K562 (cell line): Measurements from ENCODE around the gene MTG2. TPM values are rescaled to one million over a fixed set of nuclear protein-coding genes. Genes with fewer than 3 reads are reported as not detected.
A peak's percentile ranks its signal among the peaks of the same experiment; 100 is the strongest.

Source experiments
- ADNP ChIP-seq: fragments of 200-800 bp; sonication (Bioruptor generic); IDR thresholded peaks from 2 replicates; pipeline ENCODE4 v1.6.1; 2016; ENCODE audit warnings: missing genetic modification characterization, missing compliant biosample characterization
- ATF1 ChIP-seq, 2 experiments: fragments of 450-650 bp in 1 of 2; IDR thresholded peaks; 2 replicates each; pipeline ENCODE4 v1.6.1; 2016; ENCODE audit warnings: missing compliant biosample characterization in 1 of 2, missing genetic modification characterization in 1 of 2
- CBFA2T3 ChIP-seq: fragments of 450-650 bp; IDR thresholded peaks from 2 replicates; pipeline ENCODE4 v1.6.1; 2017
- CTBP1 ChIP-seq: fragments of 450-650 bp; IDR thresholded peaks from 2 replicates; pipeline ENCODE4 v1.6.1; 2016; ENCODE audit warnings: borderline replicate concordance
- ELF2 ChIP-seq: fragments of 250-450 bp; sonication (Bioruptor Pico); IDR thresholded peaks from 2 replicates; pipeline ENCODE4 v1.5.0; 2021; ENCODE audit warnings: mild to moderate bottlenecking
- ESRRA ChIP-seq: fragments of 450-650 bp; IDR thresholded peaks from 2 replicates; pipeline ENCODE4 v1.6.1; 2014; ENCODE audit warnings: low read depth, mild to moderate bottlenecking, moderate library complexity, borderline replicate concordance
- FOS ChIP-seq: IDR thresholded peaks from 3 replicates; pipeline ENCODE4 v1.6.1; 2011; ENCODE audit not compliant: insufficient read length; ENCODE audit errors: extremely low read depth
- FOSL1 ChIP-seq: fragments of 200-800 bp; sonication (Bioruptor generic); conservative IDR thresholded peaks from 2 replicates; pipeline ENCODE4 v1.6.1; 2016; ENCODE audit warnings: missing genetic modification characterization, missing compliant biosample characterization
- GABPB1 ChIP-seq: sonication (generic); formaldehyde crosslinking; IDR thresholded peaks from 2 replicates; pipeline ENCODE4 v1.8.0; 2022; ENCODE audit warnings: mild to moderate bottlenecking, missing genetic modification reagents
- HNRNPL ChIP-seq: fragments of 200-400 bp; formaldehyde crosslinking; IDR thresholded peaks from 2 replicates; pipeline ENCODE4 v1.6.1; 2017; ENCODE audit warnings: low read depth, mild to moderate bottlenecking, low read length
- KLF13 ChIP-seq: fragments of 450-650 bp; IDR thresholded peaks from 2 replicates; pipeline ENCODE4 v1.6.1; 2016; ENCODE audit warnings: missing genetic modification characterization, low read depth, mild to moderate bottlenecking, missing compliant biosample characterization, moderate library complexity, borderline replicate concordance
- MED1 ChIP-seq: sonication (generic); formaldehyde crosslinking; IDR thresholded peaks from 2 replicates; pipeline ENCODE4 v1.8.1; 2023; ENCODE audit warnings: missing genetic modification reagents, borderline replicate concordance
- NFRKB ChIP-seq: fragments of 450-650 bp; IDR thresholded peaks from 2 replicates; pipeline ENCODE4 v1.6.1; 2016; ENCODE audit warnings: low read depth
- NR0B1 ChIP-seq: fragments of 450-650 bp; IDR thresholded peaks from one replicate; pipeline ENCODE4 v1.6.1; 2018; ENCODE audit warnings: mild to moderate bottlenecking, moderate library complexity; ENCODE audit not compliant: partially characterized antibody
- PHF8 ChIP-seq: fragments of 200-600 bp; sonication (generic); IDR thresholded peaks from 2 replicates; pipeline ENCODE4 v1.6.1; 2012; ENCODE audit warnings: mixed run types, mild to moderate bottlenecking, inconsistent platforms, low read length, moderate library complexity, borderline replicate concordance
- POLR2AphosphoS5 ChIP-seq: IDR thresholded peaks from 2 replicates; pipeline ENCODE4 v1.6.1; 2011; ENCODE audit warnings: mild to moderate bottlenecking, low read depth, low read length, moderate library complexity; ENCODE audit not compliant: control insufficient read depth, insufficient read depth
- SMAD2 ChIP-seq: fragments of 150-350 bp; IDR thresholded peaks from 2 replicates; pipeline ENCODE4 v1.6.1; 2014; ENCODE audit warnings: low read depth, mild to moderate bottlenecking, low read length
- THAP12 ChIP-seq: fragments of 250-450 bp; sonication (Bioruptor Pico); IDR thresholded peaks from 2 replicates; pipeline ENCODE4 v1.9.0; 2021; ENCODE audit warnings: mild to moderate bottlenecking, inconsistent platforms
- TOE1 ChIP-seq, 2 experiments: fragments of 450-650 bp in 1 of 2; sonication (generic) in 1 of 2; formaldehyde crosslinking in 1 of 2; IDR thresholded peaks; 2 replicates each; pipeline versions ENCODE4 v1.7.1 to v1.8.0; 2016 to 2022; ENCODE audit warnings: borderline replicate concordance in 2 of 2, mild to moderate bottlenecking in 2 of 2, antibody characterized with exemption in 1 of 2, inconsistent platforms in 1 of 2, low read depth in 1 of 2, missing genetic modification reagents in 1 of 2, moderate library complexity in 1 of 2
- ZBTB8A ChIP-seq: fragments of 450-650 bp; IDR thresholded peaks from 2 replicates; pipeline ENCODE4 v1.6.1; 2018; ENCODE audit warnings: mild to moderate bottlenecking, moderate library complexity; ENCODE audit not compliant: partially characterized antibody
- ZNF232 ChIP-seq: sonication (generic); formaldehyde crosslinking; IDR thresholded peaks from 2 replicates; pipeline ENCODE4 v1.8.0; 2022; ENCODE audit warnings: mild to moderate bottlenecking, missing genetic modification reagents
- ZNF24 ChIP-seq: fragments of 450-650 bp; IDR thresholded peaks from 2 replicates; pipeline ENCODE4 v1.6.1; 2016
- ZNF3 ChIP-seq: fragments of 250-450 bp; sonication (Bioruptor Pico); IDR thresholded peaks from 2 replicates; pipeline ENCODE4 v1.5.0; 2021; ENCODE audit warnings: mild to moderate bottlenecking, moderate library complexity
- ZNF354B ChIP-seq: fragments of 250-450 bp; sonication (Bioruptor Pico); IDR thresholded peaks from 2 replicates; pipeline ENCODE4 v1.4.0; 2020
- ZNF507 ChIP-seq: conservative IDR thresholded peaks from 2 replicates; pipeline ENCODE4 v1.6.1; 2017; ENCODE audit warnings: missing genetic modification characterization, missing compliant biosample characterization
- polyA plus RNA-seq, 8 experiments: library from polyadenylated mRNA; depleted of rRNA in 4 of 8; stranded (reverse) in 5 of 8; unstranded in 3 of 8; fragments of >200 nt; fragmentation: Nextera tagmentation in 2 of 8; fragmentation: Illumina TruSeq in 1 of 8; extraction: Ambion mirVana in 2 of 8; extraction: Trizol in 1 of 8; gene quantifications; 2 replicates each; pipeline versions ENCODE4 v1.2.1 to v1.2.3, GENCODE V29; 2011 to 2014; ENCODE audit warnings: inconsistent platforms in 1 of 8, missing spikeins in 1 of 8
- total RNA-seq, 7 experiments: library from RNA; depleted of rRNA in 6 of 7; stranded (reverse); fragments of >200 nt in 6 of 7; fragmentation: Illumina TruSeq in 2 of 7; extraction: Trizol in 2 of 7; gene quantifications; 2 replicates each; pipeline versions ENCODE4 v1.2.1 to v1.2.3, GENCODE V29; 2011 to 2021; ENCODE audit warnings: low replicate concordance in 1 of 7

MTG2 gene
- total and polyA plus RNA-seq, 9 of the 15 experiments (the other 6 are each of a cell fraction or from before 2014, with no cell fraction given) = 8.7 to 67.5 (median 44.5) TPM

- TF ChIP-seq NR0B1 (no peak), CTBP1 (peak; percentile 94), GABPB1 (peak; percentile 97), FOS (no peak), NFRKB (peak; percentile 76), FOSL1 (no peak), MED1 (CRISPR knock-in tag) (no peak), ATF1 (CRISPR knock-in tag; IDR thresholded peaks at IDR 0.05) (peak; percentile 90), ATF1 (tag; IDR thresholded peaks at IDR 0.05) (peak; percentile 97), TOE1 (IDR thresholded peaks at IDR 0.05; ENCODE audit: borderline replicate concordance) (0 out of 2 replicates have a peak, but pooled peaks have one; percentile 34), TOE1 (CRISPR knock-in tag; IDR thresholded peaks at IDR 0.05; ENCODE audit: borderline replicate concordance, low read depth) (peak; percentile 81; the same call in 1 of the 2 replicates), ZNF354B (CRISPR knock-in tag) (no peak), ZNF24 (peak; percentile 50; the same call in 1 of the 2 replicates), SMAD2 (no peak), CBFA2T3 (no peak), ZNF3 (CRISPR knock-in tag) (no peak), ZNF232 (CRISPR knock-in tag) (0 out of 2 replicates have a peak, but pooled peaks have one; percentile 41), ELF2 (peak; percentile 83), KLF13 (peak; percentile 45; the same call in 1 of the 2 replicates), PHF8 (peak; percentile 96; the same call in 1 of the 2 replicates), POLR2AphosphoS5 (peak; percentile 93), HNRNPL (peak; percentile 93; the same call in 1 of the 2 replicates), ADNP (tag) (no peak), THAP12 (CRISPR knock-in tag) (peak; percentile 75; the same call in 1 of the 2 replicates), ZBTB8A (no peak), ESRRA (peak; percentile 90), ZNF507 (tag) (no peak)
These were observed at the start of gene MTG2 (continued) for GRCh38 chr20:62182469-62183425.
